Posterior vena cava (tissue), 2 donors: ENCODE data around the gene KRT222. TPM values are rescaled to one million over a fixed set of nuclear protein-coding genes. Genes with fewer than 3 reads are reported as not detected.

ENCODE experiments used
- total RNA-seq, 2 donors: library from RNA; stranded (reverse); fragmentation: NEBNext Ultra II Directional; extraction: Animal tissue kit (Norgen Biotek cat#: 25700); gene quantifications; one replicate each; pipeline ENCODE4 v1.2.1, GENCODE V29; 2021
- donor health status: DM: yes; HTN: yes; CAD: no.
- donor health status: DM: yes; HTN: yes; CAD: no.

Gene KRT222
- total RNA-seq, 2 donors from 2014 or later, result 1.1 to 7.7 TPM

Other genes with a start within 250 kb of the KRT222 start
- 1 to 10 TPM; 1.1 to 2.2 TPM for gene TOP2A, start 247.3 kb downstream of the KRT222 start, total RNA-seq
- 1,000 to 10,000 TPM; 1,004 to 1,451 TPM for gene IGFBP4, start 221.7 kb downstream of the KRT222 start, total RNA-seq
- under 1 TPM; 0.14 to 0.38 TPM for gene TNS4, start 163.6 kb downstream of the KRT222 start, total RNA-seq
- gene CCR7, start 99.7 kb downstream of the KRT222 start, total RNA-seq, result under 1 TPM; 0.46 to 0.62 TPM
- gene SMARCE1, start 17.4 kb downstream of the KRT222 start, total RNA-seq, result 100 to 1,000 TPM in 1 of 2 donors, 10 to 100 TPM in 1; 80.7 to 101 TPM
- not detected for gene KRT24, start 38.6 kb upstream of the KRT222 start, total RNA-seq
- not detected for gene KRT25, start 90.2 kb upstream of the KRT222 start, total RNA-seq
- gene KRT26, start 107.0 kb upstream of the KRT222 start, total RNA-seq, result not detected
- gene KRT27, start 117.4 kb upstream of the KRT222 start, total RNA-seq, result under 1 TPM in 1 of 2 donors, not detected in 1; 0.42 TPM
- not detected for gene KRT28, start 134.8 kb upstream of the KRT222 start, total RNA-seq
- 10 to 100 TPM; 36.9 to 44.9 TPM for gene KRT10, start 157.4 kb upstream of the KRT222 start, total RNA-seq
- gene KRT12, start 202.0 kb upstream of the KRT222 start, total RNA-seq, result not detected
- not detected for gene KRT20, start 220.1 kb upstream of the KRT222 start, total RNA-seq